ENCODE data around the gene MYBPH.

The MYBPH gene

GRCh38 chr1:203148579-203148978 lies 27.0 kb downstream of the MYBPH start:
- no peak for DNase-seq (ENCODE audit: low spot score)

GRCh38 chr1:203148127-203148526 lies 27.5 kb downstream of the MYBPH start:
- DNase-seq (ENCODE audit: low spot score), result no peak

GRCh38 chr1:203147376-203147775 lies 28.2 kb downstream of the MYBPH start:
- no peak for DNase-seq (ENCODE audit: low spot score)

GRCh38 chr1:203146537-203146936 lies 29.1 kb downstream of the MYBPH start:
- DNase-seq (ENCODE audit: low spot score), result no peak

GRCh38 chr1:203146042-203146369 lies 29.6 kb downstream of the MYBPH start:
- DNase-seq (ENCODE audit: low spot score), result no peak

- DNase-seq (ENCODE audit: low spot score), result no peak
These were observed 30.1 kb downstream of the MYBPH start for GRCh38 chr1:203145321-203146041.

- no peak for DNase-seq (ENCODE audit: low spot score)
These were observed 31.0 kb downstream of the MYBPH start for GRCh38 chr1:203144661-203145060.

GRCh38 chr1:203143641-203144040 lies 32.0 kb downstream of the MYBPH start:
- no peak for DNase-seq (ENCODE audit: low spot score)

- no peak for DNase-seq (ENCODE audit: low spot score)
These were observed 32.8 kb downstream of the MYBPH start for GRCh38 chr1:203142684-203143408.

- DNase-seq (ENCODE audit: low spot score), result no peak
These were observed 33.5 kb downstream of the MYBPH start for GRCh38 chr1:203142124-203142523.

GRCh38 chr1:203140743-203141520 lies 34.7 kb downstream of the MYBPH start:
- DNase-seq (ENCODE audit: low spot score), result no peak

- DNase-seq (ENCODE audit: low spot score), result no peak
These were observed 35.6 kb downstream of the MYBPH start for GRCh38 chr1:203139976-203140475.

- no peak for DNase-seq (ENCODE audit: low spot score)
These were observed 37.6 kb downstream of the MYBPH start for GRCh38 chr1:203138066-203138465.

- DNase-seq (ENCODE audit: low spot score), result no peak
These were observed 38.3 kb downstream of the MYBPH start for GRCh38 chr1:203137324-203137723.

GRCh38 chr1:203136409-203137042 lies 39.1 kb downstream of the MYBPH start:
- no peak for DNase-seq (ENCODE audit: low spot score)

GRCh38 chr1:203135636-203136305 lies 39.9 kb downstream of the MYBPH start:
- no peak for DNase-seq (ENCODE audit: low spot score)

GRCh38 chr1:203133970-203134725 lies 41.5 kb downstream of the MYBPH start:
- DNase-seq (ENCODE audit: low spot score), result no peak

GRCh38 chr1:203131548-203132200 lies 44.0 kb downstream of the MYBPH start:
- DNase-seq (ENCODE audit: low spot score), result no peak

- DNase-seq (ENCODE audit: low spot score), result no peak
These were observed 45.2 kb downstream of the MYBPH start for GRCh38 chr1:203130358-203130985.

Data from GM03348 (cell line).